ENCODE data around the gene FSTL3.

DNA sequence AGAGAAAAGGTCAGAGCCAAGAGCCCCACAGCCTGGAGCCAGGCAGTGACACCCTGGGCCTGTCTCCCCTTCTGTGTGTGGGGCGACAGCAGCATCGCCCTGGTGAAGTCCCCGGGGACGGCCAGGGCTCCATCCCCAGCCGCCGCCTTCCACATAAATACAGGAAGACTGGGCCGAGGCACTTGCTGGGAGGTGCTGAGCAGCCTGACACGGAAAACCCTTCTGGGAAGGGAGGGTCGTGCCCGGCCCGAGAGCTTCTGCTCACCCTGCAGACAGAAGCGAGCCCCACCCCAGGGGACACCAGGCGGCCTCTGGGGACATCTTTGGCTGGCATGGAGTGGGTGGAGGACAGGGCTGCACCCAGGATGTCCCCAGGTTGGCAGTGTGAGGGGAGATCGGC, 31.4 kb upstream of the FSTL3 start:
- TF ChIP-seq, protein P1, sequence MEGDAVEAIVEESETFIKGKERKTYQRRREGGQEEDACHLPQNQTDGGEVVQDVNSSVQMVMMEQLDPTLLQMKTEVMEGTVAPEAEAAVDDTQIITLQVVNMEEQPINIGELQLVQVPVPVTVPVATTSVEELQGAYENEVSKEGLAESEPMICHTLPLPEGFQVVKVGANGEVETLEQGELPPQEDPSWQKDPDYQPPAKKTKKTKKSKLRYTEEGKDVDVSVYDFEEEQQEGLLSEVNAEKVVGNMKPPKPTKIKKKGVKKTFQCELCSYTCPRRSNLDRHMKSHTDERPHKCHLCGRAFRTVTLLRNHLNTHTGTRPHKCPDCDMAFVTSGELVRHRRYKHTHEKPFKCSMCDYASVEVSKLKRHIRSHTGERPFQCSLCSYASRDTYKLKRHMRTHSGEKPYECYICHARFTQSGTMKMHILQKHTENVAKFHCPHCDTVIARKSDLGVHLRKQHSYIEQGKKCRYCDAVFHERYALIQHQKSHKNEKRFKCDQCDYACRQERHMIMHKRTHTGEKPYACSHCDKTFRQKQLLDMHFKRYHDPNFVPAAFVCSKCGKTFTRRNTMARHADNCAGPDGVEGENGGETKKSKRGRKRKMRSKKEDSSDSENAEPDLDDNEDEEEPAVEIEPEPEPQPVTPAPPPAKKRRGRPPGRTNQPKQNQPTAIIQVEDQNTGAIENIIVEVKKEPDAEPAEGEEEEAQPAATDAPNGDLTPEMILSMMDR (IDR thresholded peaks at IDR 0.05), result no peak
- no peak for TF ChIP-seq POLR2A (IDR thresholded peaks at IDR 0.05)

Data from tibial nerve (tissue), 3 donors.